Subcutaneous abdominal adipose tissue (tissue), 5 donors: ENCODE data around the gene CEP112.
A peak's percentile ranks its signal among the peaks of the same experiment; 100 is the strongest.

Source experiments
- H3K27ac ChIP-seq: one replicate; pipeline ENCODE4 v1.7.0; 2013; ENCODE audit warnings: low read depth, mild to moderate bottlenecking, inconsistent platforms, low read length, moderate library complexity
- H3K27me3 ChIP-seq, 5 donors: one replicate each; pipeline ENCODE4 v1.7.0; 2013; ENCODE audit warnings: low read length in 5 of 5, inconsistent platforms in 1 of 5; ENCODE audit not compliant: control insufficient read depth in 5 of 5, insufficient read depth in 4 of 5
- H3K36me3 ChIP-seq, 5 donors: one replicate each; pipeline ENCODE4 v1.7.0; 2013; ENCODE audit warnings: low read length in 5 of 5; ENCODE audit not compliant: control insufficient read depth in 5 of 5, insufficient read depth in 5 of 5
- H3K4me1 ChIP-seq, 5 donors: one replicate each; pipeline ENCODE4 v1.7.0; 2013; ENCODE audit warnings: low read length in 5 of 5, mild to moderate bottlenecking in 3 of 5, moderate library complexity in 1 of 5; ENCODE audit not compliant: control insufficient read depth in 5 of 5, insufficient read depth in 5 of 5
- H3K4me3 ChIP-seq, 5 donors: one replicate each; pipeline ENCODE4 v1.7.0; 2013; ENCODE audit warnings: low read length in 5 of 5, low read depth in 1 of 5
- H3K9ac ChIP-seq, 5 donors: one replicate each; pipeline ENCODE4 v1.7.0; 2013; ENCODE audit warnings: low read length in 5 of 5, mild to moderate bottlenecking in 4 of 5, moderate library complexity in 3 of 5
- H3K9me3 ChIP-seq, 5 donors: one replicate each; pipeline ENCODE4 v1.7.0; 2013; ENCODE audit warnings: low read length in 5 of 5; ENCODE audit not compliant: control insufficient read depth in 5 of 5
- donor health status: healthy.
- donor health status: healthy.
- donor health status: healthy.
- donor health status: healthy.
- donor health status: healthy.

The CEP112 gene

GRCh38 chr17:65599650-65600049, 592.3 kb downstream of the CEP112 start:
- no peak overlapping the region for H3K4me3 ChIP-seq
- peaks cover 0 to 9% (median 6%) of the 10 kb centered on the region in 5 donors for H3K4me1 ChIP-seq
- H3K9me3 ChIP-seq = no peaks in the 10 kb centered on the region
- H3K36me3 ChIP-seq = no peaks in the 10 kb centered on the region
- no peaks in the 10 kb centered on the region for H3K27me3 ChIP-seq
- H3K27ac ChIP-seq = no peak overlapping the region
- no peak overlapping the region for H3K9ac ChIP-seq

DNA sequence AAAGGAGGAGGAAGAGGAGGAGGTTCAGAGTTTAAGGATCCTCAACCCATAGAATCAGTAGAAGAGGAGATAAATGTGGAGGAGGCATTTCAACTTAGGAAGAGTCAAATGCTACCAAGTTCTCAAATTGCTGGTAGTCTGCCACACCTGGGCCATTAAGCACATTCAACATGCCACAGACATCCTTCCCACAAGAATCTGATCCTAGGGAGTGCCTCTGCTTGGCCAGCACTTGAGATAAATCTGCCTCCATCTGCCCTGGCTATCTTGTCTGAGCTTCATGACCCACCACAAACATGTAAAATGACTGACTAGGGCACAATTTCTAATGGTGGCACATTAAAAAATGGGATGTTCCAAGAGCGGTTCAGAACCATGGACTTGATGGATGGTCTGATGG, 593.2 kb downstream of the CEP112 start:
- H3K27ac ChIP-seq = no peak overlapping the region
- H3K9ac ChIP-seq = no peak overlapping the region
- no peak overlapping the region for H3K4me3 ChIP-seq
- no peaks in the 10 kb centered on the region for H3K9me3 ChIP-seq
- H3K27me3 ChIP-seq = no peaks in the 10 kb centered on the region
- no peaks in the 10 kb centered on the region for H3K36me3 ChIP-seq
- H3K4me1 ChIP-seq = peaks cover 0 to 18% (median 10%) of the 10 kb centered on the region in 5 donors

GRCh38 chr17:65595071-65595656, 596.8 kb downstream of the CEP112 start:
- no peak overlapping the region for H3K4me3 ChIP-seq
- no peaks in the 10 kb centered on the region for H3K36me3 ChIP-seq
- H3K9me3 ChIP-seq = no peaks in the 10 kb centered on the region
- H3K9ac ChIP-seq = no peak overlapping the region
- no peaks in the 10 kb centered on the region for H3K27me3 ChIP-seq
- H3K4me1 ChIP-seq = peaks cover 0 to 16% (median 9%) of the 10 kb centered on the region in 5 donors
- H3K27ac ChIP-seq = no peak overlapping the region

DNA sequence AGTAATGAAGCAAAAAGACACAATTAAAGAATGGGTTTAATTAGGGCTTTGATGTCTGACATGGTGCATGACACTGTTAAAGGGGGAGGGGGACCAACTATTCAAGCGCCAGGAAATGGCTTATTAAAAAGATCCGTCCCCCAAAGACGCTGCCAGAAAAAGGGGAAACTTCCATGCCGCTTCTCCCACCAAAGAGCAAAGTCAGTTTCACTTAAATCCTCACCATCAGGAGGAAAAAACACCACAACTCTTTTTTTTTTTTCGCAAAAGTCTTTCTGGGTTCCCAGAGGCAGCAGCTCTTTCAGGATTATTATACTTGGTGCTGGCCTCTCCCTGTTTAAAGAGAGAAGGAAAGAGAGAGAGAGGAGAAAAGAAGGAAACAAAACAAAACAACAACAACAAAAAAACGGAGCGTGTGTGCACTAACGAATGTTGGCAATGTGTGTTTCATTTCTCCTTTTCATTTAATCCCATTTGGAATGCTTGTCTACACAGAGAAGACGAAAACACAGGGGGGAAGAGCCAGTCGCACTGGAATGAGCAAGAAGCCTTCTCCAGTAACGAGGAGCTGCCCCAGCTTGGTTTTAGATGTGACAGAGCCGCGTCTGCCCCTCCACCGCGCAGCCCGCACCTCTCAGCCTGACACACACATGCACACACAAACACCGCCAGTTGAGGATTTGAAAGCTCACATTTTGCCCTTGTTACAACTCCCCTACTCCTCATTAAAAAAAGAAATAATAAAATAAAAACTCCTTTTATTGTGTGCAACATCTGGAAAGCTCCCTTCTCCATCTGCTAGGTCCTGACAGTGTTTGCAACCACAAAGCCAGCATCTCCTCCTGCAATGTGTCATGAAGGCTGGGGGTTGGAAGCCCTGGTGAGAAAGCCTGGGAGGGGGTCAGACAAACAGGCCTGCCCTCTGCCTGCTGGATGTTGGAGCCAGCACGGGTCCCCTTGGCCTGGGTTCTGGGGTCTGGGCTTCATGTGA, 597.8 kb downstream of the CEP112 start:
- Histone ChIP-seq H3K4me1 (peaks cover 0 to 11% (median 6%) of the 10 kb centered on the region in 5 donors), H3K9ac (peak overlapping the region in 3 of 5 donors; percentile 4 to 47 (median 30)), H3K27ac (no peak overlapping the region), H3K36me3 (no peaks in the 10 kb centered on the region), H3K9me3 (no peaks in the 10 kb centered on the region), H3K4me3 (peak overlapping the region; percentile 3 to 53 (median 48)), H3K27me3 (no peaks in the 10 kb centered on the region)

DNA sequence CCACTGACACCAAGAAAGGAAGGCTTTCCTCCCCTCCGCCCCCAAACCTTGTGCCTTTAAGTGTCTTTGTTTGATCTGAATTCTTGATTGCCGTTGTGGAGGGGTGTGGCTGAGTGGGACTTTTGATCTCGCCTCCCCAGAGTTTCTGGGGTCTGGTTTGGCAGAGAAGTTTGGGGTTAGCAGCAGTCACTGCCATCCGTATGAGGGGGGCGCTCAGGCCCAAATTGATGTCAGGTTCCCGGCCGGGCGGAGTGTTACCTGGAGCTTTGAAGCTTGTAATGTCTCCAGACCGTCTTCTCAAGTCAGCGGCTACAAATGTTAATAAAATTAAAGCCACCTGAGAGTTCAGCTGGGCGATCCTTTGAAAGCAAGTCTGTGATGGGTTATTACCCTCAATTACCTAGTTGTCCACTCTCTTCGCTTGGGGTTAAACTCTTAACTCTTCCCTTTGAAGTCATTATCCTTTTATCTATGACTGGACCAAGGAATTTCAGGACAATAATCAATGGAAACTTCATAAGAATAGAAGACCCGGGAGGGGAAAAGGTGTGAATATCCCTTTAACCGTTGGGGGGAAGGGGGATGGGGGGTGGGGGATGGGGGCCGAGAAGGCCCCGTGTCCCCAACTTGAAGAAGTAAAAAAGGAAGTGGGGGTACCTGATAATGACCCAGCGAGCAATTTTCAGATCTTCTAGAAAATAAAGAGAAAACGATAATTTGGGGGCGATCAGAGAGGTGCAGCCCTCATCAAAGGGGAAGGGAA, 598.7 kb downstream of the CEP112 start:
- H3K27ac ChIP-seq = no peak overlapping the region
- H3K9ac ChIP-seq = no peak overlapping the region
- no peaks in the 10 kb centered on the region for H3K27me3 ChIP-seq
- peaks cover 0 to 11% (median 8%) of the 10 kb centered on the region in 5 donors for H3K4me1 ChIP-seq
- peak overlapping the region in 1 of 5 donors; percentile 53 for H3K4me3 ChIP-seq
- no peaks in the 10 kb centered on the region for H3K9me3 ChIP-seq
- no peaks in the 10 kb centered on the region for H3K36me3 ChIP-seq

DNA sequence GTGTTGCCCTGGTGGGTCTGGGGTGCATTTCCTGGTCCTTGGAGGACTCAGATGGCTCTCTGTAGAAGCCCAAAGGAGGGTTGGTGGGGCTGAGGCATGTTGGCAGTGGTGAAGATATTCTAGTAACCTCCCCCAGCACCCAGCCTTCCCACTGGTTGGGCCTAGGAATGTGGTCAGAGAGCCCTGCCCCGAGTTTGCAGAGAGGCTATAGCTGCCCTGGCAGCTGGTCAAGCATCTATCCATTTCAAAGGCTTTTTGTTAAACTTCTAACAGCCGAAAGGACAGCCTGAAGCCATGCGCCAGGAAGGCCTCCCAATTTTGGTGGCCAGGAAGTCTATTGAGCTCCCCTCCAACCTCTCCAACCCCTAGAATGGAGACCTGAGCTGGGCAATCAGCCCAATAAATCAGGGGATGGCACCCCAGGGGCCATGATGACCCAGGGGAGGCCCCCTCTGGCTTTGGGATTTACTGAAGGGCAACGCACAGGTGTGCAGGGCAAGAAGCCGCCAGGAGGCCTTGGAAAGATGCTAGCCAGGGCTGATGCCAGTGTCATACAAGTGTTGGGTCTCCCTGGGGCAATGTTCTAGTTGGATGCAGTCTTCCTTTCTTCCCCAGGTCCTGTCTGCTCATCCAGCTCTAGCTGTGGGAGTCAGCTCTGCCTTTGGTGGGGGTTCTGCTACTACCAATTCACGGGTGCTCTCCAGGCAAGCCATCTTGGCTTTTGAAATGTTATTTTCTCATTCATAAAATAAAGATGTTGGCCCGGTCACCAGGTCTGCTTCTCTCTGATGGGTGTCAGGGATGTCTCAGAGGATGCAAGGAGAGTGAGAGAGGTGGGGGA, 599.6 kb downstream of the CEP112 start:
- no peak overlapping the region for H3K4me3 ChIP-seq

GRCh38 chr17:65589321-65589720, 602.6 kb downstream of the CEP112 start:
- no peak overlapping the region for H3K9ac ChIP-seq
- no peak overlapping the region for H3K27ac ChIP-seq
- H3K9me3 ChIP-seq = no peaks in the 10 kb centered on the region
- no peaks in the 10 kb centered on the region for H3K27me3 ChIP-seq
- no peaks in the 10 kb centered on the region for H3K36me3 ChIP-seq
- H3K4me3 ChIP-seq = no peak overlapping the region
- H3K4me1 ChIP-seq = peaks cover 0 to 24% (median 20%) of the 10 kb centered on the region in 5 donors

More for the DNA sequence above, 599.6 kb downstream of the CEP112 start:
- Histone ChIP-seq H3K9me3 (no peaks in the 10 kb centered on the region), H3K27ac (no peak overlapping the region), H3K36me3 (no peaks in the 10 kb centered on the region), H3K4me1 (peaks cover 0 to 14% (median 13%) of the 10 kb centered on the region in 5 donors), H3K27me3 (no peaks in the 10 kb centered on the region), H3K9ac (no peak overlapping the region)

GRCh38 chr17:65588181-65588808, 603.6 kb downstream of the CEP112 start:
- no peaks in the 10 kb centered on the region for H3K36me3 ChIP-seq
- H3K4me3 ChIP-seq = no peak overlapping the region
- H3K27me3 ChIP-seq = no peaks in the 10 kb centered on the region
- no peak overlapping the region for H3K27ac ChIP-seq
- H3K4me1 ChIP-seq = peaks cover 0 to 30% (median 22%) of the 10 kb centered on the region in 5 donors
- H3K9me3 ChIP-seq = no peaks in the 10 kb centered on the region
- no peak overlapping the region for H3K9ac ChIP-seq
